Stimulated activated CD8-positive, alpha-beta memory T cell treated with anti-CD3 and anti-CD28 coated beads, Interleukin-15, amount 100 ng/mL, for 4 hours (primary cell): ENCODE measurements around the gene DDX31.
"Not testable (repeated sequence)": the region's sequence is repeated elsewhere in the genome, so short reads cannot be mapped to it uniquely, and the experiment has no call there.

ENCODE experiments used
- DNase-seq, 2 donors: peaks; one replicate each; pipeline ENCODE4 v3.0.0-alpha.2; 2020; ENCODE audit warnings: low read depth in 2 of 2

DDX31 gene

GRCh38 chr9:132669698-132670456, at the start of gene DDX31:
TSS of gene DDX31 (minus strand) at chr9:132669983. CDS start at chr9:132669934, 49 bp downstream.
- peak; percentile 80 to 81 for DNase-seq

DNA sequence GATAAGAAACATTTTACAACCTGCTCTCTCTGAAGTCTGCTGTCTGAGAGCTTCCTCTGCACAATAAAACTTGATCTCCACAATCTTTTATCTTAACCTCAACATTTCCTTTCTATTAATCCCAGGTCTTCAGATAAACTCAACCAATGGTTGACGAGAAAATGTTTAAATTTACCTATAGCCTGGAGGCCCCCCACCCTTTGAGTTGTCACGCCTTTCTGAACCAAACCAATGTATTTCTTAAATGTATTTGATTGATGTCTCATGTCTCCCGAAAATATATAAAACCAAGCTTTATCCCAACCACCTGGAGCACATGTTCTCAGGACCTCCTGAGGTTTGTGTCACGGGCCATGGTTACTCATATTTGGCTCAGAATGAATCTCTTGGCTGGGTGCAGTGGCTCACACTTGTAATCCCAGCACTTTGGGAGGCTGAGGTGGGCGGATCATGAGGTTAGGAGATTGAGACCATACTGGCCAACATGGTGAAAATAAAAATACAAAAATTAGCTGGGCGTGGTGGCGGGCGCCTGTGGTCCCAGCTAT, 48.7 kb upstream of the DDX31 start:
- not testable (repeated sequence) for DNase-seq

DNA sequence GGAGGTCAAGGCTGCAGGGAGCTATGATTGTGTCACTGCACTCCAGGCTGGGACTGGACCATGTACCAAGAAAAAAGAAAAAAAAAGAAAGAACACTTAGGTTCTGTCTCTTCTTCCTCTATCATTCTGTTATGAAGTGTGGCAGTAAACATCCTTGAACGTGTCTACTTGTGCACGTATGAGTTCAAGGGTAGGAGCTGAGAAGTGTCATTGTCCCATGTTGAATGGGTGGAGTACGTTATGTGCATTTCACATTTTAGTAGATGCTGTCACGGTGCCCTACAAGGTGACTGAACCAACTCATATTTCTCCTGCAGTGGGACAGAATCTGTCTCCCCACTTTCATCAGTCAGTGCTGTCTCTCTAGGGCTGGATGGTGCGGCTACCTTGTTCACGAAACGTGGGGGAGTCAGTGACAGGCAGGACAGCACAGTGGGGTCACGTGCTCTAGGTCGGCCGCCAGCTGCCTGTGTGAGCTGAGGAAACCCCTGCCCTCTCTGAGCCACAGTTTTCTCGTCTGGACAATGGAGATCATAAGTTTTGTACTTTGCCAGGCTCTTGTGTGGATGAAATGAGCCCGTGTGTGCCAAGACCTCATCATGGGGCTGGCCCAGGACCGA, 47.7 kb upstream of the DDX31 start:
- DNase-seq = no peak

DNA sequence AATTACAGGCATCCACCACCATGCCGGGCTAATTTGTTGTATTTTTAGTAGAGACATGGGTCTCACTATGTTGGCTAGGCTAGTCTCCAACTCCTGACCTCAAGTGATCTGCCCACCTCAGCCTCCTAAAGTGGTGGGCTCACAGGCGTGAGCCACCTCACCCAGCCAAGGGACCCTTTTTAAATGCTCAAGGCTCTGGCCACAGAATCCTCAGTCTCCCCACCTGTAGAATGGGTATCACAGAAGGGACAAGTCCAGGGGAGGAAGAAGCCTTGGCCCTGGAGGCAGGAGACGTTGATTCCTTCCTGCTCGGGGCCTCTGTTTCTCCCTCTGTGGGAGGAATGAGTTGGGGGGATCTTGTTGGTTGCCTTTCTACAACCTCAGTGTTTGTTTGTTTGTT, 46.2 kb upstream of the DDX31 start:
- DNase-seq = no peak

DNA sequence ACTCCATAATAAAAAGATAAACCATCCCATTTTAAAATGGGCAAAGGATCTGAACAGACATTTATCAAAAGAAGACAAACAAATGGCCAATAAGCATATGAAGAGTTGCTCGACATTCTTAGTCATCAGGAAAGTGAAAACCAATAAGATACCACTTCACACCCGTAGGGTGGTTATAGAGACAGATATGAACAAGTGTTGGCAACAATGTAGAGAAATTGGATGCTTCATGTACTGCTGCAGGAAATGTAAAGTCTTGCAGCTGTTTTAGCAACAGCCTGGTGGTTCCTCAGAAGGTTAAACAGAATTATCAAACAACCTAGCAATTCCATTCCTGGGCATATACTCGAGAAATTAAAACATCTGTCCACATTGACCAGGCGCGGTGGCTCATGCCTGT, 43.0 kb upstream of the DDX31 start:
- DNase-seq = no peak

- no peak for DNase-seq
These were observed 42.1 kb upstream of the DDX31 start for GRCh38 chr9:132711846-132712245.

DNA sequence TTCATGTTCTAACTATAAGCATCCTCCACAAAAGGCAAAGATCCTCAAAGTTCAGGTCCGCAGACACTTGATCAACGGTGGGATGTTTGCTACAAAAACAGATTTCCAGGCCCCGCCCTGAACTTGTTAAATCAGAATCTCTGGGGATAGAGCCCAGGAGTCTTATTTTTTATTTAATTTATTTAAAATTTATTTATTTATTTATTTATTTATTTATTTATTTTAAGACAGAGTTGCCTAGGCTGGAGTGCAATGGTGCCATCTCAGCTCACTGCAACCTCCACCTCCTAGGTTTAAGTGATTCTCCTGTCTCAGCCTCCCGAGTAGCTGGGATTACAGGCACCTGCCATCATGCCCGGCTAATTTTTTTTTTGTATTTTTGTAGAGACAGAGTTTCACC, 41.4 kb upstream of the DDX31 start:
- not testable (repeated sequence) for DNase-seq

DNA sequence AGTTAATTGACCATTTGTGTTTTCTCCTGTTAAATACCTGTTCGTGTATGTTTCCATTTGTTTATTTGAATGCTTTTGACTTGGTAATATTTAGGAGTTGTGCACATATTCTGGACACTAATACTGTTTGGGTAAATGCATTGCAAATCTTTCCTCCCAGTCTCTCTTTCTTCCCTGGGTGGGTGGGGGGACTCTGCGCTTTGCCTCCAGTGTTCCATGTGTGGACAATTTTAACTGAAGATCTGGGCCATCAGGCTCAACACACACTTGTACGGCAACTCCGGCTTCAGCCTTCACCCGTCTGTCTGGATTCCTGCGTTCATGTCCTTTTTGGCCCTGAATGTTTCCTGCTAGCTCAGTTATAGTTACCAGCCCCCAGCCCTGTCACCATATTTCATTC, 40.5 kb upstream of the DDX31 start:
- no peak for DNase-seq

DNA sequence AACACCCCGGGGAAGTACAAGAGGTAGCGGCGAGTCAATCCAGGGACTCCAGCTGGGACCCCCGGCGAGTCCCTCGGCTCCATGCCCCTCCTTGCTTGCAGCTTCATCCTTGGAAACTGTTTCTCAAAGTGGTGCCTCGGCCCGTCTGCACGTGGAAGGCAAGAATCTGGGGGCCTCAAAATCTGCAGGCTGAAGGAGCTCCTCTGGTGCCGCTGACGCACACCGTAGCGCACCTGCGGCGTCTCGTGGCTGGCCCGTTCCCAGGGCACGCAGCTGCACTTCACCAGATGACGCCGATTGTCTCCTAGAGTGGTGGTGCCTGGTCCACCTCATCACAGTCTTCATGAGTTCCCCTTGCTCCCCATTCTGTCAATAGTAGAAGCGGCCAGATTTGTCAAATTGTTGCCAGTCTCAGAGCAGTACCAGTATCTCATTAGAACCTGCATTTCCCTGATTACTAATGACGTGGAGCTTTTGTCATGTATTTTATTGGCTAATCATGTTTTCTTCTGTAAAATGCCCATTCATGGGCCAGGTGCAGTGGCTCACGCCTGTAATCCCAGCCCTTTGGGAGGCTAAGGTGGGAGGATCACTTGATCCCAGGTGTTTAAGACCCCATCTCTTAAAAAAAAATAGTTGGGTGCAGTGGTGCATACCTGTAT, 39.1 kb upstream of the DDX31 start:
- DNase-seq = no peak

- DNase-seq = no peak
These were observed 38.5 kb upstream of the DDX31 start for GRCh38 chr9:132708239-132708638.

DNA sequence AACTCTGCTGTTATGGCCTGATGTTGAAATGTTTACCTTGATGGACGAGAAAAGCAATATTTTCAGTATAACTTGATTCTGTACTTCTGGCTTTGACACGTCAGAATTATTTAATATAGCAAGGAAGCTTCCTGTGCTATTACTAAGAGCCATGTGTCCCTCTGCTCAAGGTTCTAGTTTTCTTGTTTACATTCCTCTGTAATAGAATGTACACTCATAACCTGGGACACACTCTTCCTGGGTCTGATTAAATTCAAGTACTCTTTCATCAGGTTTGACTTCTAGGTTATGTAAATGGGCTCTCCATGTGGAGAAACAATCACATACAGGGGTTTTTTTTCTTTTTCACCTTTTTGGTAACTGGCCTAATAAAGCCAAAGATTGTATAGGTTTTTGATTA, 33.6 kb upstream of the DDX31 start:
- no peak for DNase-seq

DNA sequence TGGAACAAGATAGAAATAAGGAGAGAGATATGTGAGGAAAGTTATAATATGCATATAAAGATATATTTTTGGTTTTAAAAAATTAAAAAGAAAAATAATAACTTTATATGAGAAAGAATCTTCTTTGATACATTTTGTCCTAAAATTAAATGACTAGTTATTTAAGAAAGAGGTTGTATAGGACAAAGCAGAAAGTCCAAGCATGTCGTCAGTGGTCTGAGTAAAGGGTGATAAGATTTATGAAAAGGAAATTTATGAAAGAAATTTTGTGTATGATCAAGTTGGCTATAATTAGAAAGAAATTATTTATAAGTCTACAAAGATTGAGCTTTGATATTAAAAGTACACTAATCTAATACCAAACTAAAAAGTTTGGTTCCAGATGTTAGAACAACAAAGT, 32.5 kb upstream of the DDX31 start:
- DNase-seq = no peak

- DNase-seq = no peak
These were observed 30.2 kb upstream of the DDX31 start for GRCh38 chr9:132699956-132700355.

DNA sequence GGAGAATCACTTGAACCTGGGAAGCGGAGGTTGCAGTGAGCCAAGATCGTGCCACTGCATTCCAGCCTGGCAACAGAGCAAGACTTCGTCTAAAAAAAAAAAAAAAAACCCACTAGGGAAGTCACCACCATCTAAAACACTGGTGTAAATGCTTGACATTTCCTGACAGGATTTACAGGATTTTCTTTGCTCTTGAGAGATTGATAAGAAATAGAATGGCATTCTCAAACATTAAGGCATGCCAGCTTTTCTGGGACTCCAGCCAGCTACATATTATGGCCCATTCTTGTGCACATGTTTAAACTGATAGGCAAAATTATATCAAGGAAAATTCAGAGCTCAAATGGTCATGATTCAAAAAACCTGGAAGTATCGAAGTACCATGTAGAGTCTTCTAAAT, 29.2 kb upstream of the DDX31 start:
- no peak for DNase-seq

- no peak for DNase-seq
These were observed 27.4 kb upstream of the DDX31 start for GRCh38 chr9:132697230-132697629.

- DNase-seq = no peak
These were observed 24.4 kb upstream of the DDX31 start for GRCh38 chr9:132694144-132694543.

DNA sequence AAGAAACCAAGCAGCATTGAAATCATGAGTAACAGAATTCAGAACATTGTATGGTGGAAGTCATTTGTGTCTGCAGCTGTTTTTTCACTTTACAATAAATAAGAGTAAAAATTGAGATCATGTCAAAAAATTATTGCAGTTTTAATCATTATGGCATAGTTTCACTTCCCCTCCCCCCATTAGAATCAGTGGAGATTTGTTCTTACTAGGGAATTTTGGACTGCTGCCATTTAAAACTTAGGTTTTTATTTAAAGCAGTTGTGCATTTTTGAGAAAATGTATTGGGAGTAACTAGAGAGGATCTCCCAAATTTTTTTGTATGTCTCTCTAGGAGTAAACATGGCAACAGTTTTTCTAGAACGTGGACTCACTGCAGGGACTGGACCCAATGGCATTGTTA, 20.9 kb upstream of the DDX31 start:
- DNase-seq = no peak

DNA sequence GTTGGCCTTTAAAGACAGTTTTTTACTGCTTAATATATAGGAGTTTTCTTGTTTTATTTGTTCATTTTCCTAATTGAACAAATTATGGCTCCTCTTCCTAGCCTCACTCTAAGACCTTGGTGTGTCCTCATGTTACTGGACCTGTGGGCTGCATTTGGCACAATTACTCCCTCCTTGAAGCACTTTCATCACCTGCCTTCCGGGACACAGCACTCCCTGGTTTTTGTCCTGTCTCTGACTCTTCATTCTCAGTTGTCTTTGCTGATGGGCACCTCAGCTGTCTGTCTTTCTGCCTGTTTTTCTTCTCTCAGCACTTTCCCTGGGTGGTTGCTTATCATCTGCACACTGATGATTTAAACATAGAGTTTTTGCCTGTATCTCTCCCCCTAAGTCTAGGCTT, 14.1 kb upstream of the DDX31 start:
- no peak for DNase-seq

- no peak for DNase-seq
These were observed 11.8 kb upstream of the DDX31 start for GRCh38 chr9:132681561-132681960.

DNA sequence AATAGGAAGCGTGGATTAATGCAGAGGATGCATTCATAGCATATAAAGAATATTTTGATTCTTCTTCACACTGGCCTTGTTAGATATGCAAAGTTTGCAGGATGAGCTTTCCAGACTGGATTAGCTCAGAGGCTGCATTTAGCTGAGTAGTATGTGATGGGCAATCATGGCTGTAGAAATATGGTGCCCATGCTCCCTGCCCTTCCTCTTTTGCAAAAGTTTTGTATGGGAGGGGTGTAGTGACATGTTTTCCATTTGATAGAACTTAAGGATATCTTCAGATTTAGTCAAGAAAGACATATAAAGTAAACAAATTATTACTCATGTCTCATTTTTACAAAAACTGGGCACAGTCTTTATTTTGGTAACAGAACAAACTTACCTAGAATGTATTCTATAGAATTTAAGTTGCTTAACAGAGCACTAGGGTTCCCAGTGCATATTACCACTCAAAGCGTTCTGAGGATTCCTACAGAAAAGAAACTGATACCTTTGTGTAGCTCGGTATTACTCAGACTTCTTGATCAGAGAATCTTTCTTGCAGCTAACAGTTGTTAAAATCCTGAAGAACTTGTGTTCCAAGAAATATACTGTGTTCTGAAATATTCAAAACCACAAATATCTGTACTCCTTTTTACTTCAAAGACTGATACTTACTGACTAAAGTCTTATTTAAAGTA, 10.3 kb upstream of the DDX31 start:
- DNase-seq = no peak

DNA sequence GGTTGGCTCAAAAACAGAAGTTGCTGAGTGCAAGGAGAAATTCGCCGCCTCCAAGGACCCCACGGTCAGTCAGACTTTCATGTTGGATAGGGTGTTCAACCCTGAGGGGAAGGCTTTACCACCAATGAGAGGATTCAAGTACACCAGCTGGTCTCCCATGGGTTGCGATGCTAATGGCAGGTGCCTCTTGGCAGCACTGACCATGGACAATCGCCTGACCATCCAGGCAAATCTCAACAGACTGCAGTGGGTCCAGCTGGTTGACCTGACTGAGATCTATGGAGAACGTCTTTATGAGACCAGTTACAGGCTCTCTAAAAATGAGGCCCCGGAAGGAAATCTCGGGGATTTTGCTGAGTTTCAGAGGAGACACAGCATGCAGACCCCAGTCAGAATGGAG, 8.2 kb upstream of the DDX31 start:
- DNase-seq = no peak

DNA sequence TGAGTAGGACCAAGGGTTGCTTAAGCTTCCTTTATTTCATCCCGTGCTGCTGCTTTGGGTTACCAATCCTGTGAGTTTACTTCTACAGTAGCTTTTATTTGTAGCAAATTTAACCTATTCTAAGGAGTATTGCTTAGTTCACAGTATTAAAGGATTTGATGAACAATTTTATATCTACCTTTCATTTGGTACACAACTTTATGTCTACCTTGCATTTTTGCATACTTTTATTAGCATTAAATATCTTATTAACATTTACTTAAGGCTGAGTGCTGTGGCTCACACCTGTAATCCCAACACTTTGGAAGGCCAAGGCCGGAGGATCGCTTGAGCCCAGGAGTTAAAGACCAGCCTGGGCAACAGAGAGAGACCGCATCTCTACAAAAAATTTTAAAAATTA, 4.7 kb upstream of the DDX31 start:
- no peak for DNase-seq
